Measurements from ENCODE around the gene SLC27A3. TPM values are rescaled to one million over a fixed set of nuclear protein-coding genes. Genes with fewer than 3 reads are reported as not detected.

Gene SLC27A3
- total and polyA plus RNA-seq, 9 of the 15 experiments (the other 6 are each of a cell fraction or from before 2014, with no cell fraction given): 0.57 to 5.2 (median 2.8) TPM

GRCh38 chr1:153805042-153805745, 30.0 kb downstream of the SLC27A3 start (continued):
- TF ChIP-seq E4F1 (CRISPR knock-in tag; IDR thresholded peaks at IDR 0.05; ENCODE audit: borderline replicate concordance): no peak
- no peak for TF ChIP-seq RBFOX2 (IDR thresholded peaks at IDR 0.05; ENCODE audit: low read depth, low read length)
- TF ChIP-seq JUND (IDR thresholded peaks at IDR 0.05; ENCODE audit: borderline replicate concordance, low read depth, low read length): peak; percentile 32; the same call in 1 of the 2 replicates
- TF ChIP-seq JUND (tag; IDR thresholded peaks at IDR 0.05; ENCODE audit: borderline replicate concordance, low read depth, low read length): peak; percentile 40; the same call in 1 of the 3 replicates
- no peak for TF ChIP-seq ZFP91 (CRISPR knock-in tag; IDR thresholded peaks at IDR 0.05)
- TF ChIP-seq HMBOX1 (IDR thresholded peaks at IDR 0.05): peak; percentile 78
- TF ChIP-seq PBX2 (CRISPR knock-in tag; IDR thresholded peaks at IDR 0.05; ENCODE audit: low read depth): no peak
- TF ChIP-seq PBX2 (tag; conservative IDR thresholded peaks at IDR 0.05; ENCODE audit: low read depth): 0 out of 2 replicates have a peak, but pooled peaks have one; percentile 20
- TF ChIP-seq MEIS2 (IDR thresholded peaks at IDR 0.05; ENCODE audit: partially characterized antibody): peak; percentile 31
- TF ChIP-seq ZNF280A (IDR thresholded peaks at IDR 0.05; ENCODE audit: low read depth, partially characterized antibody): no peak
- no peak for TF ChIP-seq ZEB2 (IDR thresholded peaks at IDR 0.05)
- TF ChIP-seq TRIM28 (IDR thresholded peaks at IDR 0.05): no peak
- TF ChIP-seq SMAD4 (CRISPR knock-in tag; conservative IDR thresholded peaks at IDR 0.05): no peak; the same call in 1 of the 2 replicates
- no peak for TF ChIP-seq SMARCE1 (IDR thresholded peaks at IDR 0.05)
- TF ChIP-seq ZNF830 (CRISPR knock-in tag; IDR thresholded peaks at IDR 0.05): no peak
- TF ChIP-seq CREM (IDR thresholded peaks at IDR 0.05; ENCODE audit: low read depth): peak; percentile 31; the same call in 1 of the 2 replicates
- TF ChIP-seq SPI1 (IDR thresholded peaks at IDR 0.05; ENCODE audit: borderline replicate concordance, low read depth, low read length): peak; percentile 60; the same call in 1 of the 2 replicates
- TF ChIP-seq ZNF263 (CRISPR knock-in tag; IDR thresholded peaks at IDR 0.05; ENCODE audit: borderline replicate concordance): no peak
- no peak for TF ChIP-seq EZH2 (IDR thresholded peaks at IDR 0.05; ENCODE audit: borderline replicate concordance, low read depth, low read length)

All from K562 (cell line).